WTC11 (cell line): ENCODE measurements around the gene EXD3. TPM values are rescaled to one million over a fixed set of nuclear protein-coding genes. Genes with fewer than 3 reads are reported as not detected.
"Not testable (repeated sequence)": the region's sequence is repeated elsewhere in the genome, so short reads cannot be mapped to it uniquely, and the experiment has no call there.

Experiments
- ATAC-seq: fragments of 200-7000 bp; cut with Tn5 transposase; 2 replicates; pipeline ENCODE4 v1.10.0; 2021; ENCODE audit warnings: mild to moderate bottlenecking, moderate library complexity
- CTCF ChIA-PET: fragments of 300-600 bp; sonication (Branson Sonifier 250); formaldehyde crosslinking; loops from one replicate; lab custom pipeline; 2021; ENCODE audit warnings: antibody characterized with exemption; lab: Charles Lee
- POLR2A ChIA-PET: fragments of 350-600 bp; sonication (Branson Sonifier 250); formaldehyde crosslinking; loops from one replicate; lab custom pipeline; 2021; ENCODE audit warnings: antibody characterized with exemption; lab: Charles Lee
- DNase-seq: peaks from one replicate; pipeline ENCODE4 v3.0.0; 2021; ENCODE audit warnings: low spot score
- H3K27ac Mint-ChIP-seq: 2 replicates; pipeline ENCODE4 v1.8.0; 2021; ENCODE audit warnings: mixed read lengths
- H3K27me3 Mint-ChIP-seq: 2 replicates; pipeline ENCODE4 v1.8.0; 2021; ENCODE audit warnings: low read depth, mild to moderate bottlenecking, moderate library complexity, mixed read lengths
- H3K36me3 Mint-ChIP-seq: 2 replicates; pipeline ENCODE4 v1.8.0; 2021; ENCODE audit warnings: mixed read lengths
- H3K4me1 Mint-ChIP-seq: 2 replicates; pipeline ENCODE4 v1.8.0; 2022; ENCODE audit warnings: mixed read lengths
- H3K4me3 Mint-ChIP-seq: 2 replicates; pipeline ENCODE4 v1.8.0; 2021; ENCODE audit warnings: mild to moderate bottlenecking, moderate library complexity, mixed read lengths
- H3K9me3 Mint-ChIP-seq: 2 replicates; pipeline ENCODE4 v1.8.0; 2021; ENCODE audit warnings: mixed read lengths
- ATF1 ChIP-seq: sonication (generic); formaldehyde crosslinking; IDR thresholded peaks from 2 replicates; pipeline ENCODE4 v1.8.1; 2023; ENCODE audit warnings: mild to moderate bottlenecking, moderate library complexity, missing genetic modification reagents
- ATF2 ChIP-seq: sonication (generic); formaldehyde crosslinking; IDR thresholded peaks from 2 replicates; pipeline ENCODE4 v1.8.1; 2022; ENCODE audit warnings: low read depth, missing genetic modification reagents, borderline replicate concordance
- ATF3 ChIP-seq: sonication (generic); formaldehyde crosslinking; conservative IDR thresholded peaks from 2 replicates; pipeline ENCODE4 v1.8.1; 2022; ENCODE audit warnings: mild to moderate bottlenecking, missing genetic modification reagents
- NFE2L1 ChIP-seq: sonication (generic); formaldehyde crosslinking; IDR thresholded peaks from 2 replicates; pipeline ENCODE4 v1.8.1; 2023; ENCODE audit warnings: missing genetic modification reagents
- STAT6 ChIP-seq: sonication (generic); formaldehyde crosslinking; conservative IDR thresholded peaks from 2 replicates; pipeline ENCODE4 v1.8.1; 2023; ENCODE audit warnings: mild to moderate bottlenecking, low read depth, missing genetic modification reagents, moderate library complexity
- ZBTB43 ChIP-seq: sonication (generic); formaldehyde crosslinking; IDR thresholded peaks from 2 replicates; pipeline ENCODE4 v1.8.1; 2023; ENCODE audit warnings: mild to moderate bottlenecking, missing genetic modification reagents
- ZNF416 ChIP-seq: fragments of 250-450 bp; sonication (Bioruptor Pico); IDR thresholded peaks from 2 replicates; pipeline ENCODE4 v1.9.0; 2021; ENCODE audit warnings: mild to moderate bottlenecking, inconsistent platforms
- total RNA-seq: library from RNA; stranded (reverse); gene quantifications from 3 replicates; pipeline ENCODE4 v1.2.3, GENCODE V29; 2021
- TF ChIP-seq, protein P1 (sequence below): fragments of 250-450 bp; sonication (Bioruptor Pico); IDR thresholded peaks from 2 replicates; pipeline ENCODE4 v1.9.0; 2021; ENCODE audit warnings: moderate library complexity, mild to moderate bottlenecking, inconsistent platforms, borderline replicate concordance
- TF ChIP-seq, protein P2 (sequence below): sonication (generic); formaldehyde crosslinking; IDR thresholded peaks from 2 replicates; pipeline ENCODE4 v1.8.0; 2022; ENCODE audit warnings: mild to moderate bottlenecking, missing genetic modification reagents

The EXD3 gene
- total RNA-seq, 1 experiment from 2014 or later, result 21.2 TPM

DNA sequence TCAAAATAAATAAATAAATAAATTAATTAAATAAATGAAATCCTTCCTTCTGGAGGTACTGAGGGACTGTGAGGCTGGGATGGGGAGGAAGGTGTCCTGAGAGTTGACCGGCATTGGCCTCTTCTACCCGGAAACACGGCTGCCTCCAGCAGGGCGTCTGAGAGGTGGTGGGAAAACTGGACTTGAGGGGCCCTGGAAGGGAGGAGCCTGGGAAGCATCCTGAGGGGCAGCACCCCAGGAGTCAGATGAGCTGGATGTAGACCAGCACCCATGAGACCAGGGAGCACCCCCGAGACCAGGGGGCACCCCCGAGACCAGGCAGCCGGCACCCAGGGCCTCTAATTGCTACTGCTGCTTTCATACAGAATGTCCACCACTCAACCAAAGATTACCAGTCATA lies 44.9 kb upstream of the EXD3 start:
- TF ChIP-seq ATF3 (CRISPR knock-in tag), result no peak
- no peak for TF ChIP-seq ATF1
- TF ChIP-seq, protein P1, sequence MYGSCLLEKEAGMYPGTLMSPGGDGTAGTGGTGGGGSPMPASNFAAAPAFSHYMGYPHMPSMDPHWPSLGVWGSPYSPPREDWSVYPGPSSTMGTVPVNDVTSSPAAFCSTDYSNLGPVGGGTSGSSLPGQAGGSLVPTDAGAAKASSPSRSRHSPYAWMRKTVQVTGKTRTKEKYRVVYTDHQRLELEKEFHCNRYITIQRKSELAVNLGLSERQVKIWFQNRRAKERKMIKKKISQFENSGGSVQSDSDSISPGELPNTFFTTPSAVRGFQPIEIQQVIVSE (CRISPR knock-in tag), result no peak
- Mint-ChIP-seq H3K4me1 (no peaks in the 10 kb centered on the region), H3K27me3 (peaks cover 2% of the 10 kb centered on the region; the same call in 1 of the 2 replicates), H3K4me3 (no peak overlapping the region), H3K9me3 (peaks cover 3% of the 10 kb centered on the region), H3K36me3 (peaks cover 2% of the 10 kb centered on the region), H3K27ac (no peak overlapping the region)
- CTCF ChIA-PET, result no interaction called here
- POLR2A ChIA-PET, result no interaction called here
- DNase-seq (no peak), ATAC-seq (no peak)

- Mint-ChIP-seq H3K36me3 (no peaks in the 10 kb centered on the region), H3K9me3 (no peaks in the 10 kb centered on the region), H3K4me1 (no peaks in the 10 kb centered on the region), H3K4me3 (no peak overlapping the region), H3K27me3 (no peaks in the 10 kb centered on the region), H3K27ac (no peak overlapping the region)
- ChIA-PET POLR2A (no interaction called here), CTCF (no interaction called here)
- DNase-seq (no peak), ATAC-seq (no peak)
- TF ChIP-seq NFE2L1 (CRISPR knock-in tag) (no peak), ZNF416 (CRISPR knock-in tag) (no peak), ZBTB43 (no peak), ATF2 (no peak), ATF1 (no peak), STAT6 (CRISPR knock-in tag) (no peak)
- TF ChIP-seq, protein P2, sequence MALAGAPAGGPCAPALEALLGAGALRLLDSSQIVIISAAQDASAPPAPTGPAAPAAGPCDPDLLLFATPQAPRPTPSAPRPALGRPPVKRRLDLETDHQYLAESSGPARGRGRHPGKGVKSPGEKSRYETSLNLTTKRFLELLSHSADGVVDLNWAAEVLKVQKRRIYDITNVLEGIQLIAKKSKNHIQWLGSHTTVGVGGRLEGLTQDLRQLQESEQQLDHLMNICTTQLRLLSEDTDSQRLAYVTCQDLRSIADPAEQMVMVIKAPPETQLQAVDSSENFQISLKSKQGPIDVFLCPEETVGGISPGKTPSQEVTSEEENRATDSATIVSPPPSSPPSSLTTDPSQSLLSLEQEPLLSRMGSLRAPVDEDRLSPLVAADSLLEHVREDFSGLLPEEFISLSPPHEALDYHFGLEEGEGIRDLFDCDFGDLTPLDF (CRISPR knock-in tag), result no peak
Measured at GRCh38 chr9:137467161-137467581, 44.2 kb upstream of the EXD3 start.

DNA sequence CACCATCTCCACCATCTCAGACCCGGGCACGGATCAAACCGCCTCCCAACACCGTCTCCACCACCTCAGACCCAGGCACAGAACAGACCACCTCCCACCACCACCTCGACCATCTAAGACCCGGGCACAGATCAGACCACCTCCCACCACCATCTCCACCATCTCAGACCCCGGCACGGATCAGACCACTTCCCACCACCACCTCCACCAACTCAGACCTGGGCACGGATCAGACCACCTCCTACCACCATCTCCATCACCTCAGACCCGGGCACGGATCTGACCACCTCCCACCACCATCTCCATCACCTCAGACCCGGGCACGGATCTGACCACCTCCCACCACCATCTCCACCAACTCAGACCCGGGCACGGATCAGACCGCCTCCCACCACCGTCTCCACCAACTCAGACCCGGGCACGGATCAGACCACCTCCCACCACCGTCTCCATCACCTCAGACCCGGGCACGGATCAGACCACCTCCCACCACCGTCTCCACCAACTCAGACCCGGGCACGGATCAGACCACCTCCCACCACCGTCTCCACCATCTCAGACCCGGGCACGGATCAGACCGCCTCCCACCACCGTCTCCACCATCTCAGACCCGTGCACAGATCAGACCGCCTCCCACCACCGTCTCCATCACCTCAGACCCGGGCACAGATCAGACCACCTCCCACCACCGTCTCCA lies 43.6 kb upstream of the EXD3 start:
- H3K4me3 Mint-ChIP-seq, POLR2A ChIA-PET, H3K27me3 Mint-ChIP-seq, H3K9me3 Mint-ChIP-seq, DNase-seq, ATAC-seq, H3K4me1 Mint-ChIP-seq, CTCF ChIA-PET, H3K36me3 Mint-ChIP-seq: not testable (repeated sequence)
- 0 out of 2 replicates have a peak overlapping the region, but pooled peaks have one; percentile 25 for H3K27ac Mint-ChIP-seq
